SK-N-SH (cell line): ENCODE measurements around the gene ZNHIT3. TPM values are rescaled to one million over a fixed set of nuclear protein-coding genes. Genes with fewer than 3 reads are reported as not detected.

ENCODE experiments used
- CTCF ChIA-PET: fragments of 300-600, 350-600 bp; formaldehyde crosslinking; extraction: SDS; loops from one replicate; lab custom pipeline; 2021; lab: Yijun Ruan, JAX
- POLR2A ChIA-PET: fragments of 350-600 bp; sonication (Branson Sonifier 250); formaldehyde crosslinking; extraction: SDS; loops from one replicate; lab custom pipeline; 2020; ENCODE audit warnings: antibody characterized with exemption, inconsistent platforms; lab: Yijun Ruan, JAX
- DNase-seq: peaks from one replicate; pipeline ENCODE4 v3.0.0; 2012
- H2AFZ ChIP-seq: fragments of 200-600 bp; sonication (generic); 2 replicates; pipeline ENCODE4 v1.8.1; 2016; ENCODE audit warnings: antibody characterized with exemption, mild to moderate bottlenecking, low read depth
- H3F3A ChIP-seq: fragments of 200-600 bp; sonication (generic); replicated peaks from 2 replicates; pipeline ENCODE3; 2016; ENCODE audit warnings: antibody characterized with exemption, mild to moderate bottlenecking; ENCODE audit not compliant: insufficient read depth
- H3K27ac ChIP-seq, 2 experiments: fragments of 200-500 bp in 1 of 2; fragments of 200-600 bp in 1 of 2; sonication (Bioruptor generic) in 1 of 2; sonication (generic), shearing (Covaris generic) in 1 of 2; 2 replicates each; pipeline versions ENCODE4 v1.5.1 to v1.6.1; 2014 to 2016; ENCODE audit warnings: low read depth in 2 of 2, inconsistent platforms in 1 of 2, low read length in 1 of 2, mild to moderate bottlenecking in 1 of 2, mixed read lengths in 1 of 2
- H3K27me3 ChIP-seq: fragments of 200-600 bp; sonication (generic), shearing (Covaris generic); 2 replicates; pipeline ENCODE4 v1.6.1; 2016; ENCODE audit warnings: mixed run types; ENCODE audit not compliant: insufficient read depth
- H3K36me3 ChIP-seq, 2 experiments: fragments of 200-500 bp in 1 of 2; fragments of 200-600 bp in 1 of 2; sonication (Bioruptor generic) in 1 of 2; sonication (generic) in 1 of 2; replicated peaks in 1 of 2; 2 replicates each; pipeline versions ENCODE3 to v1.5.1; 2014 to 2016; ENCODE audit warnings: low read length in 1 of 2, mild to moderate bottlenecking in 1 of 2; ENCODE audit not compliant: insufficient read depth in 2 of 2, control insufficient read depth in 1 of 2
- H3K4me1 ChIP-seq, 2 experiments: fragments of 200-500 bp in 1 of 2; fragments of 200-600 bp in 1 of 2; sonication (Bioruptor generic) in 1 of 2; sonication (generic), shearing (Covaris generic) in 1 of 2; 2 replicates each; pipeline versions ENCODE4 v1.5.1 to v1.6.1; 2014 to 2016; ENCODE audit warnings: low read depth in 1 of 2, low read length in 1 of 2, mixed run types in 1 of 2; ENCODE audit not compliant: insufficient read depth in 2 of 2, control insufficient read depth in 1 of 2
- H3K4me2 ChIP-seq: fragments of 200-600 bp; sonication (generic), shearing (Covaris generic); 2 replicates; pipeline ENCODE4 v1.6.1; 2017; ENCODE audit warnings: mixed run types
- H3K4me3 ChIP-seq, 2 experiments: fragments of 200-500 bp in 1 of 2; fragments of 200-600 bp in 1 of 2; sonication (Bioruptor generic) in 1 of 2; sonication (generic), shearing (Covaris generic) in 1 of 2; 2 replicates each; pipeline versions ENCODE4 v1.5.1 to v1.8.1; 2014 to 2016; ENCODE audit warnings: low read depth in 2 of 2, inconsistent platforms in 1 of 2, low read length in 1 of 2, mild to moderate bottlenecking in 1 of 2, mixed read lengths in 1 of 2, moderate library complexity in 1 of 2
- H3K79me2 ChIP-seq: fragments of 200-600 bp; sonication (generic); 2 replicates; pipeline ENCODE4 v1.8.1; 2017; ENCODE audit warnings: mild to moderate bottlenecking; ENCODE audit not compliant: insufficient read depth
- H3K9ac ChIP-seq: fragments of 200-600 bp; sonication (generic); 2 replicates; pipeline ENCODE4 v1.6.1; 2017; ENCODE audit warnings: mixed run types
- H3K9me2 ChIP-seq: fragments of 200-600 bp; sonication (generic); 2 replicates; pipeline ENCODE4 v1.6.1; 2017; ENCODE audit warnings: mixed run types
- H3K9me3 ChIP-seq: fragments of 200-600 bp; sonication (generic); 2 replicates; pipeline ENCODE4 v1.6.1; 2017; ENCODE audit warnings: mixed run types, mild to moderate bottlenecking, moderate library complexity
- H4K20me1 ChIP-seq: fragments of 200-600 bp; sonication (generic); 2 replicates; pipeline ENCODE4 v1.6.1; 2017; ENCODE audit warnings: mild to moderate bottlenecking, mixed run types; ENCODE audit not compliant: insufficient read depth
- FOSL2 ChIP-seq: IDR thresholded peaks from 2 replicates; pipeline ENCODE4 v1.4.0; 2012; ENCODE audit warnings: low read depth, mild to moderate bottlenecking, moderate library complexity, borderline replicate concordance
- GATA2 ChIP-seq: sonication (generic); formaldehyde crosslinking; IDR thresholded peaks from 2 replicates; pipeline ENCODE4 v1.5.0; 2020; ENCODE audit warnings: mild to moderate bottlenecking, missing genetic modification reagents
- JUND ChIP-seq: IDR thresholded peaks from 2 replicates; pipeline ENCODE4 v1.4.0; 2012
- MAX ChIP-seq: IDR thresholded peaks from 2 replicates; pipeline ENCODE4 v1.4.0; 2012; ENCODE audit warnings: low read depth
- PBX3 ChIP-seq: IDR thresholded peaks from 2 replicates; pipeline ENCODE4; 2012
- RAD21 ChIP-seq: IDR thresholded peaks from 2 replicates; pipeline ENCODE4 v1.6.1; 2012; ENCODE audit warnings: mild to moderate bottlenecking, low read length
- TCF12 ChIP-seq: IDR thresholded peaks from 2 replicates; pipeline ENCODE4 v1.4.0; 2012
- TEAD4 ChIP-seq: IDR thresholded peaks from 2 replicates; pipeline ENCODE4 v1.4.0; 2012; ENCODE audit warnings: mild to moderate bottlenecking, borderline replicate concordance; ENCODE audit not compliant: insufficient read depth
- ZBTB33 ChIP-seq: IDR thresholded peaks from 2 replicates; pipeline ENCODE4 v1.4.0; 2012; ENCODE audit warnings: low read depth, borderline replicate concordance
- WGBS: methylation state at CpG from one replicate; pipeline ENCODE4 v1.1.6; 2017; ENCODE audit warnings: low lambda C conversion rate; 5-methylcytosine and 5-hydroxymethylcytosine counted together
- polyA plus RNA-seq, 3 experiments: library from polyadenylated mRNA; depleted of rRNA; stranded (reverse); fragments of >200 nt; gene quantifications; 2 replicates each; pipeline ENCODE4 v1.2.3, GENCODE V29; 2012

Gene ZNHIT3
- polyA plus RNA-seq, 1 of the 3 experiments (the other 2 are of a cell fraction): 59.9 TPM

GRCh38 chr17:36529121-36529520 lies 42.6 kb downstream of the ZNHIT3 start:
- Histone ChIP-seq H3K9me3 (no peaks in the 10 kb centered on the region), H3K27me3 (no peaks in the 10 kb centered on the region), H3K36me3 (peaks cover 51 to 52% of the 10 kb centered on the region in 2 experiments), H3K4me2 (peak overlapping the region; percentile 50; the same call in 1 of the 2 replicates), H4K20me1 (no peaks in the 10 kb centered on the region), H3K27ac (peak overlapping the region in 1 of 2 experiments; percentile 43; a peak in 2 of 4 replicates), H3K9ac (no peak overlapping the region), H3K4me1 (peaks cover 0 to 8% of the 10 kb centered on the region in 2 experiments; a peak in 2 of 4 replicates), H3K9me2 (no peaks in the 10 kb centered on the region), H3K79me2 (peaks cover 23% of the 10 kb centered on the region), H3K4me3 (no peak overlapping the region), H2AFZ (no peak overlapping the region), H3F3A (peaks cover 23% of the 10 kb centered on the region)
- TF ChIP-seq JUND: peak; percentile 71
- 0 out of 2 replicates have a peak, but pooled peaks have one; percentile 31 for TF ChIP-seq MAX
- TF ChIP-seq FOSL2: peak; percentile 71; the same call in 1 of the 2 replicates
- TF ChIP-seq RAD21: no peak
- TF ChIP-seq ZBTB33: no peak
- no peak for DNase-seq
- POLR2A ChIA-PET: no interaction called here
- CTCF ChIA-PET: interaction anchor here (1.0 kb wide), 1 partner anchor 46 kb away, joined by 5 read pairs; no protein-coding TSS in a partner anchor

GRCh38 chr17:36532435-36532975 lies 46.0 kb downstream of the ZNHIT3 start:
- WGBS: 100% methylated on average over 2 of the region's 2 CpGs
- Histone ChIP-seq H2AFZ (no peak overlapping the region), H3K4me3 (no peak overlapping the region), H3K4me1 (peaks cover 0 to 8% of the 10 kb centered on the region in 2 experiments; a peak in 2 of 4 replicates), H3K4me2 (no peak overlapping the region), H3K9me2 (no peaks in the 10 kb centered on the region), H3K9me3 (no peaks in the 10 kb centered on the region), H3K27me3 (no peaks in the 10 kb centered on the region), H3F3A (peaks cover 36% of the 10 kb centered on the region), H4K20me1 (no peaks in the 10 kb centered on the region), H3K27ac (no peak overlapping the region), H3K9ac (no peak overlapping the region), H3K79me2 (peaks cover 38% of the 10 kb centered on the region), H3K36me3 (peaks cover 34 to 35% of the 10 kb centered on the region in 2 experiments)
- DNase-seq: no peak
- TF ChIP-seq TEAD4 (no peak), TCF12 (no peak), GATA2 (no peak), PBX3 (no peak)
- CTCF ChIA-PET: no interaction called here
- POLR2A ChIA-PET: no interaction called here
